SK-N-SH (cell line): ENCODE data around the gene TANGO6.

Experiments
- CTCF ChIP-seq: fragments of 200-600 bp; sonication (generic); IDR thresholded peaks from 2 replicates; pipeline ENCODE4 v1.6.1; 2017; ENCODE audit warnings: antibody characterized with exemption, mild to moderate bottlenecking, moderate library complexity
- POLR2AphosphoS5 ChIP-seq: IDR thresholded peaks from 2 replicates; pipeline ENCODE4 v1.6.1; 2012; ENCODE audit warnings: low read depth, low read length
- TEAD4 ChIP-seq: IDR thresholded peaks from 2 replicates; pipeline ENCODE4 v1.4.0; 2012; ENCODE audit warnings: mild to moderate bottlenecking, borderline replicate concordance; ENCODE audit not compliant: insufficient read depth
- TF ChIP-seq, protein P1 (sequence below): fragments of 150-350 bp; IDR thresholded peaks from 2 replicates; pipeline ENCODE4 v1.6.1; 2016; ENCODE audit warnings: mild to moderate bottlenecking, low read depth, low read length

DNA sequence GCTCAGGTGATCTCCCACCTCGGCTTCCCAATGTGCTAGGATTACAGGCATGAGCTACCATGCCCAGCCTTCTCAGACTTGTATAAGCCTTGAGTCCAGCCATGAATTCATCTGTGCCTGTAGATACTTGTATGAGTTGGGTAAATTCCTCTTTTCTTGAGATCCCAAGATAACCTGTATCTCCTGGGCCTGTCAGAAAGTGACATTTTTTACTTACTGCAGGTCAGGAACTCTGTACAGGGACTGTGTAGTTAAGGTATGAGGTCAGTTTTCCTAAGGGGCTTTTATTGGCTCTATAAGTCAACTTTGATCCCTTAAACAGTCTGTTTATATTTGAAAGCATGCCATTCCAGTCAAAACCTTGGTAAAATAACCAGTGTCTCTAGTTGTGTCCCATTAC, 155.8 kb downstream of the TANGO6 start:
- TF ChIP-seq POLR2AphosphoS5 (no peak), TEAD4 (no peak), CTCF (no peak)
- TF ChIP-seq, protein P1, sequence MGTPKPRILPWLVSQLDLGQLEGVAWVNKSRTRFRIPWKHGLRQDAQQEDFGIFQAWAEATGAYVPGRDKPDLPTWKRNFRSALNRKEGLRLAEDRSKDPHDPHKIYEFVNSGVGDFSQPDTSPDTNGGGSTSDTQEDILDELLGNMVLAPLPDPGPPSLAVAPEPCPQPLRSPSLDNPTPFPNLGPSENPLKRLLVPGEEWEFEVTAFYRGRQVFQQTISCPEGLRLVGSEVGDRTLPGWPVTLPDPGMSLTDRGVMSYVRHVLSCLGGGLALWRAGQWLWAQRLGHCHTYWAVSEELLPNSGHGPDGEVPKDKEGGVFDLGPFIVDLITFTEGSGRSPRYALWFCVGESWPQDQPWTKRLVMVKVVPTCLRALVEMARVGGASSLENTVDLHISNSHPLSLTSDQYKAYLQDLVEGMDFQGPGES: no peak
